WTC11 (cell line): ENCODE results near the gene KRI1. TPM values are rescaled to one million over a fixed set of nuclear protein-coding genes. Genes with fewer than 3 reads are reported as not detected.

ENCODE experiments used
- ATAC-seq: fragments of 200-7000 bp; cut with Tn5 transposase; 2 replicates; pipeline ENCODE4 v1.10.0; 2021; ENCODE audit warnings: mild to moderate bottlenecking, moderate library complexity
- CTCF ChIA-PET: fragments of 300-600 bp; sonication (Branson Sonifier 250); formaldehyde crosslinking; loops from one replicate; lab custom pipeline; 2021; ENCODE audit warnings: antibody characterized with exemption; lab: Charles Lee
- POLR2A ChIA-PET: fragments of 350-600 bp; sonication (Branson Sonifier 250); formaldehyde crosslinking; loops from one replicate; lab custom pipeline; 2021; ENCODE audit warnings: antibody characterized with exemption; lab: Charles Lee
- DNase-seq: peaks from one replicate; pipeline ENCODE4 v3.0.0; 2021; ENCODE audit warnings: low spot score
- H3K27ac Mint-ChIP-seq: 2 replicates; pipeline ENCODE4 v1.8.0; 2021; ENCODE audit warnings: mixed read lengths
- H3K27me3 Mint-ChIP-seq: 2 replicates; pipeline ENCODE4 v1.8.0; 2021; ENCODE audit warnings: low read depth, mild to moderate bottlenecking, moderate library complexity, mixed read lengths
- H3K36me3 Mint-ChIP-seq: 2 replicates; pipeline ENCODE4 v1.8.0; 2021; ENCODE audit warnings: mixed read lengths
- H3K4me1 Mint-ChIP-seq: 2 replicates; pipeline ENCODE4 v1.8.0; 2022; ENCODE audit warnings: mixed read lengths
- H3K4me3 Mint-ChIP-seq: 2 replicates; pipeline ENCODE4 v1.8.0; 2021; ENCODE audit warnings: mild to moderate bottlenecking, moderate library complexity, mixed read lengths
- H3K9me3 Mint-ChIP-seq: 2 replicates; pipeline ENCODE4 v1.8.0; 2021; ENCODE audit warnings: mixed read lengths
- ATF6 ChIP-seq: sonication (generic); formaldehyde crosslinking; IDR thresholded peaks from 2 replicates; pipeline ENCODE4 v1.8.1; 2023; ENCODE audit warnings: mild to moderate bottlenecking, missing genetic modification reagents
- FOXJ3 ChIP-seq: sonication (generic); formaldehyde crosslinking; IDR thresholded peaks from 2 replicates; pipeline ENCODE4 v1.9.0; 2021; ENCODE audit warnings: missing genetic modification reagents, mild to moderate bottlenecking, borderline replicate concordance
- FOXK1 ChIP-seq: sonication (generic); formaldehyde crosslinking; IDR thresholded peaks from 2 replicates; pipeline ENCODE4 v1.8.0; 2022; ENCODE audit warnings: mild to moderate bottlenecking, moderate library complexity, missing genetic modification reagents
- FOXP1 ChIP-seq: sonication (generic); formaldehyde crosslinking; IDR thresholded peaks from 2 replicates; pipeline ENCODE4 v1.8.0; 2022; ENCODE audit warnings: missing genetic modification reagents, mild to moderate bottlenecking, moderate library complexity, borderline replicate concordance
- GRHL2 ChIP-seq: fragments of 250-450 bp; sonication (Bioruptor Pico); IDR thresholded peaks from 2 replicates; pipeline ENCODE4 v1.8.0; 2022; ENCODE audit warnings: mild to moderate bottlenecking, moderate library complexity; ENCODE audit not compliant: insufficient replicate concordance, severe bottlenecking
- IRF2 ChIP-seq: sonication (generic); formaldehyde crosslinking; IDR thresholded peaks from 2 replicates; pipeline ENCODE4 v1.8.0; 2022; ENCODE audit warnings: low read depth, missing genetic modification reagents, borderline replicate concordance
- JAZF1 ChIP-seq: fragments of 250-450 bp; sonication (Bioruptor Pico); IDR thresholded peaks from 2 replicates; pipeline ENCODE4 v1.9.0; 2021; ENCODE audit warnings: moderate library complexity, mild to moderate bottlenecking, inconsistent platforms
- MAX ChIP-seq: sonication (generic); formaldehyde crosslinking; IDR thresholded peaks from 2 replicates; pipeline ENCODE4 v1.8.0; 2022; ENCODE audit warnings: mild to moderate bottlenecking, missing genetic modification reagents
- NFE2L1 ChIP-seq: sonication (generic); formaldehyde crosslinking; IDR thresholded peaks from 2 replicates; pipeline ENCODE4 v1.8.1; 2023; ENCODE audit warnings: missing genetic modification reagents
- NR1H2 ChIP-seq: sonication (generic); formaldehyde crosslinking; IDR thresholded peaks from 2 replicates; pipeline ENCODE4 v1.9.0; 2021; ENCODE audit warnings: mild to moderate bottlenecking, moderate library complexity, missing genetic modification reagents
- SMAD3 ChIP-seq: sonication (generic); formaldehyde crosslinking; IDR thresholded peaks from 2 replicates; pipeline ENCODE4 v1.8.0; 2022; ENCODE audit warnings: missing genetic modification reagents, mild to moderate bottlenecking, borderline replicate concordance
- TEAD4 ChIP-seq: sonication (generic); formaldehyde crosslinking; IDR thresholded peaks from 2 replicates; pipeline ENCODE4 v1.8.0; 2022; ENCODE audit warnings: mild to moderate bottlenecking, missing genetic modification reagents
- TP53 ChIP-seq: sonication (generic); formaldehyde crosslinking; IDR thresholded peaks from 2 replicates; pipeline ENCODE4 v1.8.1; 2023; ENCODE audit warnings: mild to moderate bottlenecking, missing genetic modification reagents
- ZNF219 ChIP-seq: sonication (generic); formaldehyde crosslinking; IDR thresholded peaks from 2 replicates; pipeline ENCODE4 v1.8.0; 2023; ENCODE audit warnings: missing genetic modification reagents, mild to moderate bottlenecking, borderline replicate concordance
- ZNF416 ChIP-seq: fragments of 250-450 bp; sonication (Bioruptor Pico); IDR thresholded peaks from 2 replicates; pipeline ENCODE4 v1.9.0; 2021; ENCODE audit warnings: mild to moderate bottlenecking, inconsistent platforms
- ZNF425 ChIP-seq: fragments of 250-450 bp; sonication (Bioruptor Pico); conservative IDR thresholded peaks from 2 replicates; pipeline ENCODE4 v1.9.0; 2021; ENCODE audit warnings: mild to moderate bottlenecking
- ZNF512 ChIP-seq: sonication (generic); formaldehyde crosslinking; IDR thresholded peaks from 2 replicates; pipeline ENCODE4 v1.8.1; 2022; ENCODE audit warnings: missing genetic modification reagents, borderline replicate concordance
- total RNA-seq: library from RNA; stranded (reverse); gene quantifications from 3 replicates; pipeline ENCODE4 v1.2.3, GENCODE V29; 2021

KRI1 gene
- total RNA-seq, 1 experiment from 2014 or later, result 43.6 TPM

- no peak for TF ChIP-seq ATF6 (CRISPR knock-in tag)
- TF ChIP-seq TEAD4, result no peak
- TF ChIP-seq GRHL2, result no peak
- TF ChIP-seq NFE2L1 (CRISPR knock-in tag), result no peak
Observed at GRCh38 chr19:10555610-10555973, 10.2 kb downstream of the KRI1 start (continued).

- Mint-ChIP-seq H3K36me3 (peaks cover 47% of the 10 kb centered on the region), H3K27me3 (no peaks in the 10 kb centered on the region), H3K9me3 (no peaks in the 10 kb centered on the region), H3K27ac (no peak overlapping the region), H3K4me3 (no peak overlapping the region), H3K4me1 (no peaks in the 10 kb centered on the region)
- ChIA-PET POLR2A (no interaction called here), CTCF (interaction anchor here (0.8 to 2.4 kb wide), 5 partner anchors 11 to 145 kb away, joined by 3 to 6 read pairs (median 3); partner anchors contain the start of gene KRI1)
- TF ChIP-seq SMAD3 (CRISPR knock-in tag), result no peak
- TF ChIP-seq ATF6 (CRISPR knock-in tag), result no peak
- TF ChIP-seq ZNF219 (CRISPR knock-in tag), result no peak
- TF ChIP-seq NR1H2 (CRISPR knock-in tag), result no peak
- TF ChIP-seq TP53 (CRISPR knock-in tag), result no peak
- no peak for TF ChIP-seq FOXK1 (CRISPR knock-in tag)
- no peak for TF ChIP-seq MAX
- TF ChIP-seq JAZF1 (CRISPR knock-in tag), result no peak
- TF ChIP-seq IRF2 (CRISPR knock-in tag), result no peak
- TF ChIP-seq FOXJ3, result no peak
- DNase-seq (no peak), ATAC-seq (no peak)
Observed at GRCh38 chr19:10554760-10555609, 10.8 kb downstream of the KRI1 start.

- H3K9me3 Mint-ChIP-seq, result no peaks in the 10 kb centered on the region
- CTCF ChIA-PET, result interaction anchor here (2.4 to 3.7 kb wide), 4 partner anchors 12 to 146 kb away, joined by 6 to 26 read pairs (median 18); partner anchors contain the start of gene ATG4D
Observed at GRCh38 chr19:10553943-10554381, 11.8 kb downstream of the KRI1 start.

More at GRCh38 chr19:10553943-10554381, 11.8 kb downstream of the KRI1 start:
- Mint-ChIP-seq H3K27me3 (no peaks in the 10 kb centered on the region), H3K36me3 (peaks cover 50% of the 10 kb centered on the region), H3K4me1 (no peaks in the 10 kb centered on the region), H3K27ac (no peak overlapping the region), H3K4me3 (no peak overlapping the region)
- ATAC-seq (no peak), DNase-seq (no peak)
- POLR2A ChIA-PET, result interaction anchor here (1.1 kb wide), 1 partner anchor 142 kb away, joined by 3 read pairs; no protein-coding TSS in a partner anchor
- TF ChIP-seq ZNF416 (no peak), FOXP1 (no peak), ZNF425 (CRISPR knock-in tag) (no peak), ZNF512 (no peak)
